ENCODE results near the gene TREML2.

TREML2 gene

DNA sequence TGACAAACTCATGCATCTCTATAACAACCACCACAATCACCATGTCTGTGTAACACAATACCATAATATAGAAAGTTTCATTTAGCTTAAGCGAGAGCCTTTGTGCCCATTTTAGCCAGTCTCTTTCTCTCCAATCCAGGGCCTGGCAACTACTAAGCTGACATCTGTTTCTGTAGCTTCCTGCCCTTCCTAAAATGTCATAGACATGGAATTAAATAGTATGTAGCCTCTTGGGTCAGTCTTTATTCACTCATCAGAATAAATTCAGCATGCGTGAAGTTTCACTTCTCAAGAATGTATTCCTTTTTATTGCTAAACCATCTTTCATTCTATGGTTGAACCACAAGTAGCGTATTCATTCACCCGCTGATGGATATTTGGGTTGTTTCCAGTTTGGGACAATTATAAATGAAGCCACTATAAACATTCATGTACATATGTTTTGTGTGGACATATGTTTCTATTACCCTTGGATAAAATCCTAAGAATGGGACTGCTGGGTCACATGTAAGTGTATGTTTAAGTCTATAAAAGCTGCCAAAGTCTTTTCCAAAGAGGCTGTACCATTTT lies 36.3 kb downstream of the TREML2 start:
- H3K4me3 ChIP-seq (ENCODE audit: severe bottlenecking): no peak overlapping the region
- ATAC-seq (ENCODE audit: low read depth) (no peak), DNase-seq (ENCODE audit: low spot score) (no peak)
- H3K27me3 ChIP-seq (ENCODE audit: insufficient read depth, poor library complexity, severe bottlenecking): no peaks in the 10 kb centered on the region
- H3K4me1 ChIP-seq (ENCODE audit: insufficient read depth, poor library complexity, severe bottlenecking): no peaks in the 10 kb centered on the region
- no peaks in the 10 kb centered on the region for H3K36me3 ChIP-seq (ENCODE audit: low read depth)
- TF ChIP-seq, protein P1, sequence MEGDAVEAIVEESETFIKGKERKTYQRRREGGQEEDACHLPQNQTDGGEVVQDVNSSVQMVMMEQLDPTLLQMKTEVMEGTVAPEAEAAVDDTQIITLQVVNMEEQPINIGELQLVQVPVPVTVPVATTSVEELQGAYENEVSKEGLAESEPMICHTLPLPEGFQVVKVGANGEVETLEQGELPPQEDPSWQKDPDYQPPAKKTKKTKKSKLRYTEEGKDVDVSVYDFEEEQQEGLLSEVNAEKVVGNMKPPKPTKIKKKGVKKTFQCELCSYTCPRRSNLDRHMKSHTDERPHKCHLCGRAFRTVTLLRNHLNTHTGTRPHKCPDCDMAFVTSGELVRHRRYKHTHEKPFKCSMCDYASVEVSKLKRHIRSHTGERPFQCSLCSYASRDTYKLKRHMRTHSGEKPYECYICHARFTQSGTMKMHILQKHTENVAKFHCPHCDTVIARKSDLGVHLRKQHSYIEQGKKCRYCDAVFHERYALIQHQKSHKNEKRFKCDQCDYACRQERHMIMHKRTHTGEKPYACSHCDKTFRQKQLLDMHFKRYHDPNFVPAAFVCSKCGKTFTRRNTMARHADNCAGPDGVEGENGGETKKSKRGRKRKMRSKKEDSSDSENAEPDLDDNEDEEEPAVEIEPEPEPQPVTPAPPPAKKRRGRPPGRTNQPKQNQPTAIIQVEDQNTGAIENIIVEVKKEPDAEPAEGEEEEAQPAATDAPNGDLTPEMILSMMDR (IDR thresholded peaks at IDR 0.05; ENCODE audit: poor library complexity, severe bottlenecking): no peak
- no peaks in the 10 kb centered on the region for H3K9me3 ChIP-seq (ENCODE audit: severe bottlenecking)
- H3K27ac ChIP-seq (ENCODE audit: poor library complexity, severe bottlenecking): no peak overlapping the region

DNA sequence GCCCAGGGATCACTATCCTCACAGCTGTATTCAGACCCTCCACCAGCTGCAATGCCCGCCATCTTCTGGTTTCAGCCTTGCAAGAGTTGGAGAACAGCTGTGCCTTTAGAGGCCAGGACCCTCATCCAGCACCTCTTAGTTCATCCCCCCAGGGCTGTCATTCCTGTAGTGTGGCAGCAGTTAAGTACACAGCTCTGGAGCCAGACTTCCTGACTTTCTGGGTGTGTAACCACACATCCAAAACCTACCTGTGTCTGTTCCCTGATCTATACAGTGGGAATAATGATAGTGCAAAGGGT lies 37.6 kb downstream of the TREML2 start:
- no peaks in the 10 kb centered on the region for H3K9me3 ChIP-seq (ENCODE audit: severe bottlenecking)
- no peaks in the 10 kb centered on the region for H3K4me1 ChIP-seq (ENCODE audit: insufficient read depth, poor library complexity, severe bottlenecking)
- DNase-seq (ENCODE audit: low spot score) (no peak), ATAC-seq (ENCODE audit: low read depth) (no peak)
- TF ChIP-seq, protein P1 (IDR thresholded peaks at IDR 0.05; ENCODE audit: poor library complexity, severe bottlenecking): no peak
- no peaks in the 10 kb centered on the region for H3K36me3 ChIP-seq (ENCODE audit: low read depth)
- no peaks in the 10 kb centered on the region for H3K27me3 ChIP-seq (ENCODE audit: insufficient read depth, poor library complexity, severe bottlenecking)
- no peak overlapping the region for H3K4me3 ChIP-seq (ENCODE audit: severe bottlenecking)
- no peak overlapping the region for H3K27ac ChIP-seq (ENCODE audit: poor library complexity, severe bottlenecking)

DNA sequence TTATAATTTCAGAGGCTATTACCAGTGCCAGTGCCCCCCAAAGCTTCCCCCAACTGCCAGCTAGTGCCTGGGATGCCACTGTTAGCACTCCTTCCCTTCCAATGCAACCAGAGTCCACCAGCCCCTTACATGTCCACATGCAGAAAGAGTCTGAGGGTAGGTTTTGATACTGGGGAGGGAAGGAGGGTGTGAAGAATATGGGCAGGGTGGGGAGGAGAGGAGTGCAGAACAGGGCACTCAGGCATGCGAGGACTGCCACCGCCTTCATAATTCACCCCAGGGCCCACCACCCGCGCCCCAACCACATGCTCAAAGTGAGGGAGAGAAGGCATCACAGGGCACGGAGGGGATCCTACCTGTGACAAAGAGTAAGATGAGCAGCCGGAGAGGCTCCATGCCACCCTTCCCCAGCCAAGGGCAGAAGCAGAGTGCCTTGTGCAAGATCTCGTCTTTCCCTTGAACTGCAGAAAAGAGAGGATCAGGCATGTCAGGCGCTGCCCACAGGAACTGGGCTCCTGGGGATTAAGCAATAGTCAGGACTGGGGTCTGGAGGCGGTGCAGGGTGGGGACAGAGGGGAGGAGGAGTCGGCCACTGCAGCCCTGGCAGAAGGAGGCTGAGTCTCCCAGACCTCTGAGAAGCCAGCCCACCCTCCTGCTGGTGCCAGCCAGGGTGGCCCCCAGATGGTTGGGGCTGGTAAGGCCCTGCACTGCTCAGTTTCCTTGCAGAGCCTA lies 38.1 kb downstream of the TREML2 start, which contains the start of gene TREM2:
Gene TREM2 (minus strand): TSS at position 430 of the 732 bp plus-strand sequence. CDS start 34 bp downstream, at position 396.
- ATAC-seq (ENCODE audit: low read depth) (no peak), DNase-seq (ENCODE audit: low spot score) (no peak)
- H3K27ac ChIP-seq (ENCODE audit: poor library complexity, severe bottlenecking): no peak within 1 kb of the TSS
- TF ChIP-seq, protein P1 (IDR thresholded peaks at IDR 0.05; ENCODE audit: poor library complexity, severe bottlenecking): no peak
- H3K9me3 ChIP-seq (ENCODE audit: severe bottlenecking): no peaks in the 10 kb centered on the region
- no peaks in the 10 kb centered on the region for H3K27me3 ChIP-seq (ENCODE audit: insufficient read depth, poor library complexity, severe bottlenecking)
- no peaks in the 10 kb centered on the region for H3K4me1 ChIP-seq (ENCODE audit: insufficient read depth, poor library complexity, severe bottlenecking)
- H3K4me3 ChIP-seq (ENCODE audit: severe bottlenecking): no peak within 1 kb of the TSS
- H3K36me3 ChIP-seq (ENCODE audit: low read depth): no peaks in the 10 kb centered on the region

DNA sequence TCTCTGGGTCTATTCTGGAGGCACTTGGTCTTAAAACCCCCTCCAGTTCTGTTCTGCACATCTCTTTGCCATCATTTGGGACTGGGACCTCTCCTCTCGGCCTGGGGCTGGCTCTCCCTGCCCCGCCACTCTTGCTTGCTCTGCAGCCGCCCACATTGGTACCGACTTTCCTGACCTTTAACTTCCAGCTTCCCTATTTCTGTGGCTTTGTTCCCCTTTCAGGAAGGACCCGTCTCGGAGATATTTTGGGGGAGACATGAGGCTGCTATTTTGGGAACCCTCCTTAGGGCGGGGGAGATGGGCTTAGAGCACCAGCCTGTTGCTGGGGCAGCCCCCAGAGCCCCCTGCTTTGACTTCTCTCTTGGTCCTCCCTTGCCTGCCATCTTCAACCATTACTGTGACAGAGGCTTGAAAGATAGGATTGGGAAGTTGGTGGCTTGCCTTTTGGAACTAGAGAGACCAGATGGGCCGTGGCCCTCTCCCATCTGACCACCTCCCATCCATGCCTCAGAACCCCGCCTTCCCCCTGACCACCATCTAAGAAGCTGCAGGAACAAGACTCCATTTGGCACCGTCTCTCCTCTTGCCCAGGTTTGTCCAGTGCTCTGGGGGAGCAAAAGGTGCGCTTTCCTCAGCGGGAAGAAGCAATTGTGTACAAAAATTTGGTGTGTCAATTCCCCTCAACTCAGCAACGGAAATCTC lies 38.9 kb downstream of the TREML2 start:
- no peak for ATAC-seq (ENCODE audit: low read depth)
- H3K27me3 ChIP-seq (ENCODE audit: insufficient read depth, poor library complexity, severe bottlenecking): no peaks in the 10 kb centered on the region
- TF ChIP-seq, protein P1 (IDR thresholded peaks at IDR 0.05; ENCODE audit: poor library complexity, severe bottlenecking): no peak

More for the DNA sequence above, 38.9 kb downstream of the TREML2 start:
- Histone ChIP-seq H3K4me1 (ENCODE audit: insufficient read depth, poor library complexity, severe bottlenecking) (no peaks in the 10 kb centered on the region), H3K36me3 (ENCODE audit: low read depth) (no peaks in the 10 kb centered on the region), H3K9me3 (ENCODE audit: severe bottlenecking) (no peaks in the 10 kb centered on the region), H3K27ac (ENCODE audit: poor library complexity, severe bottlenecking) (no peak overlapping the region), H3K4me3 (ENCODE audit: severe bottlenecking) (no peak overlapping the region)
- no peak for DNase-seq (ENCODE audit: low spot score)
